Effector memory CD8-positive, alpha-beta T cell (primary cell): ENCODE measurements around the gene FAM20C.

Experiments used
- ATAC-seq: fragments of 150-1000 bp; cut with Tn5 transposase; replicated peaks from 2 replicates; pipeline ENCODE4 v1.10.0; 2021; ENCODE audit warnings: mild to moderate bottlenecking, moderate library complexity
- DNase-seq, 3 experiments: peaks; one replicate each; pipeline ENCODE4 v3.0.0; 2021
- H3K27ac Mint-ChIP-seq, 2 donors: one replicate each; pipeline ENCODE4 v1.8.0; 2022; ENCODE audit warnings: mild to moderate bottlenecking in 2 of 2, mixed read lengths in 2 of 2, moderate library complexity in 2 of 2
- H3K27me3 Mint-ChIP-seq, 2 donors: one replicate each; pipeline ENCODE4 v1.8.0; 2022; ENCODE audit warnings: mixed read lengths in 2 of 2
- H3K36me3 Mint-ChIP-seq: one replicate; pipeline ENCODE4 v1.8.0; 2022; ENCODE audit warnings: mild to moderate bottlenecking, moderate library complexity, mixed read lengths; ENCODE audit not compliant: insufficient read depth
- H3K4me1 Mint-ChIP-seq, 2 donors: one replicate each; pipeline ENCODE4 v1.8.0; 2022; ENCODE audit warnings: low read depth in 2 of 2, mixed read lengths in 2 of 2
- H3K4me3 Mint-ChIP-seq, 2 donors: one replicate each; pipeline ENCODE4 v1.8.0; 2022; ENCODE audit warnings: mild to moderate bottlenecking in 2 of 2, mixed read lengths in 2 of 2, moderate library complexity in 2 of 2
- H3K9me3 Mint-ChIP-seq, 2 donors: one replicate each; pipeline ENCODE4 v1.8.0; 2022; ENCODE audit warnings: mixed read lengths in 2 of 2

FAM20C gene

GRCh38 chr7:252216-252965 is 60.0 kb downstream of the FAM20C start:
- DNase-seq (no peak), ATAC-seq (no peak)
- Mint-ChIP-seq H3K9me3 (no peaks in the 10 kb centered on the region), H3K27me3 (peaks cover 0 to 9% of the 10 kb centered on the region in 2 donors), H3K4me3 (no peak overlapping the region), H3K36me3 (no peaks in the 10 kb centered on the region), H3K27ac (no peak overlapping the region), H3K4me1 (no peaks in the 10 kb centered on the region)

- Mint-ChIP-seq H3K36me3 (no peaks in the 10 kb centered on the region), H3K9me3 (no peaks in the 10 kb centered on the region), H3K27me3 (peaks cover 0 to 9% of the 10 kb centered on the region in 2 donors), H3K4me1 (no peaks in the 10 kb centered on the region), H3K27ac (no peak overlapping the region), H3K4me3 (no peak overlapping the region)
- DNase-seq = no peak
- ATAC-seq = no peak
Measured at GRCh38 chr7:252981-253380, 60.6 kb downstream of the FAM20C start.

GRCh38 chr7:253581-254336 is 61.4 kb downstream of the FAM20C start:
- Mint-ChIP-seq H3K4me3 (no peak overlapping the region), H3K27ac (no peak overlapping the region), H3K27me3 (peaks cover 0 to 9% of the 10 kb centered on the region in 2 donors), H3K36me3 (no peaks in the 10 kb centered on the region), H3K9me3 (no peaks in the 10 kb centered on the region), H3K4me1 (no peaks in the 10 kb centered on the region)
- ATAC-seq (no peak), DNase-seq (no peak)

- H3K27me3 Mint-ChIP-seq = peaks cover 0 to 9% of the 10 kb centered on the region in 2 donors
- no peaks in the 10 kb centered on the region for H3K4me1 Mint-ChIP-seq
- no peak overlapping the region for H3K4me3 Mint-ChIP-seq
- DNase-seq (no peak), ATAC-seq (no peak)
- H3K27ac Mint-ChIP-seq = no peak overlapping the region
- H3K9me3 Mint-ChIP-seq = no peaks in the 10 kb centered on the region
- no peaks in the 10 kb centered on the region for H3K36me3 Mint-ChIP-seq
Measured at GRCh38 chr7:254337-255037, 62.1 kb downstream of the FAM20C start.

- Mint-ChIP-seq H3K36me3 (no peaks in the 10 kb centered on the region), H3K4me1 (no peaks in the 10 kb centered on the region), H3K4me3 (no peak overlapping the region), H3K27ac (no peak overlapping the region), H3K27me3 (peaks cover 0 to 9% of the 10 kb centered on the region in 2 donors), H3K9me3 (no peaks in the 10 kb centered on the region)
- ATAC-seq = no peak
- DNase-seq = no peak
Measured at GRCh38 chr7:255038-255435, 62.7 kb downstream of the FAM20C start.

GRCh38 chr7:255721-256361 is 63.5 kb downstream of the FAM20C start:
- H3K9me3 Mint-ChIP-seq = no peaks in the 10 kb centered on the region
- no peak overlapping the region for H3K27ac Mint-ChIP-seq
- DNase-seq (no peak), ATAC-seq (no peak)
- H3K36me3 Mint-ChIP-seq = no peaks in the 10 kb centered on the region
- no peaks in the 10 kb centered on the region for H3K4me1 Mint-ChIP-seq
- H3K27me3 Mint-ChIP-seq = peaks cover 0 to 9% of the 10 kb centered on the region in 2 donors
- H3K4me3 Mint-ChIP-seq = no peak overlapping the region

- H3K4me3 Mint-ChIP-seq = no peak overlapping the region
- DNase-seq = no peak
- no peak for ATAC-seq
- no peaks in the 10 kb centered on the region for H3K9me3 Mint-ChIP-seq
- no peaks in the 10 kb centered on the region for H3K36me3 Mint-ChIP-seq
- H3K4me1 Mint-ChIP-seq = no peaks in the 10 kb centered on the region
- peaks cover 0 to 9% of the 10 kb centered on the region in 2 donors for H3K27me3 Mint-ChIP-seq
- H3K27ac Mint-ChIP-seq = no peak overlapping the region
Measured at GRCh38 chr7:256461-256940, 64.1 kb downstream of the FAM20C start.

GRCh38 chr7:256981-257646 is 64.7 kb downstream of the FAM20C start:
- ATAC-seq (no peak), DNase-seq (no peak)
- H3K27ac Mint-ChIP-seq = no peak overlapping the region
- H3K9me3 Mint-ChIP-seq = peaks cover 0 to 4% of the 10 kb centered on the region in 2 donors
- no peaks in the 10 kb centered on the region for H3K36me3 Mint-ChIP-seq
- H3K4me1 Mint-ChIP-seq = peaks cover 2 to 3% of the 10 kb centered on the region in 2 donors
- H3K4me3 Mint-ChIP-seq = no peak overlapping the region
- H3K27me3 Mint-ChIP-seq = peaks cover 0 to 9% of the 10 kb centered on the region in 2 donors

- Mint-ChIP-seq H3K4me3 (no peak overlapping the region), H3K27ac (no peak overlapping the region), H3K9me3 (peaks cover 0 to 9% of the 10 kb centered on the region in 2 donors), H3K4me1 (peaks cover 5 to 7% of the 10 kb centered on the region in 2 donors), H3K27me3 (peaks cover 0 to 9% of the 10 kb centered on the region in 2 donors), H3K36me3 (peaks cover 4% of the 10 kb centered on the region)
- no peak for ATAC-seq
- DNase-seq = no peak
Measured at GRCh38 chr7:257647-257992, 65.2 kb downstream of the FAM20C start.

GRCh38 chr7:258476-259190 is 66.3 kb downstream of the FAM20C start:
- no peak for DNase-seq
- H3K27me3 Mint-ChIP-seq = peaks cover 0 to 9% of the 10 kb centered on the region in 2 donors
- peaks cover 5 to 7% of the 10 kb centered on the region in 2 donors for H3K4me1 Mint-ChIP-seq
- H3K4me3 Mint-ChIP-seq = no peak overlapping the region
- ATAC-seq = no peak
- peaks cover 6% of the 10 kb centered on the region for H3K36me3 Mint-ChIP-seq
- peaks cover 0 to 10% of the 10 kb centered on the region in 2 donors for H3K9me3 Mint-ChIP-seq
- no peak overlapping the region for H3K27ac Mint-ChIP-seq

GRCh38 chr7:259191-259505 is 66.8 kb downstream of the FAM20C start:
- no peak for DNase-seq
- ATAC-seq = no peak

GRCh38 chr7:259751-260405 is 67.5 kb downstream of the FAM20C start:
- no peak overlapping the region for H3K4me3 Mint-ChIP-seq
- H3K27me3 Mint-ChIP-seq = peaks cover 0 to 6% of the 10 kb centered on the region in 2 donors
- no peak for DNase-seq
- H3K27ac Mint-ChIP-seq = no peak overlapping the region
- peaks cover 12% of the 10 kb centered on the region for H3K36me3 Mint-ChIP-seq
- no peak for ATAC-seq
- H3K9me3 Mint-ChIP-seq = peaks cover 0 to 10% of the 10 kb centered on the region in 2 donors
- H3K4me1 Mint-ChIP-seq = peaks cover 5 to 7% of the 10 kb centered on the region in 2 donors

More at GRCh38 chr7:259191-259505, 66.8 kb downstream of the FAM20C start:
- no peak overlapping the region for H3K4me3 Mint-ChIP-seq
- peaks cover 0 to 9% of the 10 kb centered on the region in 2 donors for H3K27me3 Mint-ChIP-seq
- no peak overlapping the region for H3K27ac Mint-ChIP-seq
- peaks cover 5 to 7% of the 10 kb centered on the region in 2 donors for H3K4me1 Mint-ChIP-seq
- H3K9me3 Mint-ChIP-seq = peaks cover 0 to 10% of the 10 kb centered on the region in 2 donors
- peaks cover 8% of the 10 kb centered on the region for H3K36me3 Mint-ChIP-seq
